Naive B cell (primary cell): ENCODE data around the gene ADGRG3. TPM values are rescaled to one million over a fixed set of nuclear protein-coding genes. Genes with fewer than 3 reads are reported as not detected.
A peak's percentile ranks its signal among the peaks of the same experiment; 100 is the strongest.

Experiments used
- ATAC-seq, 2 donors: fragments of 150-1000 bp; cut with Tn5 transposase; 2 replicates each; pipeline ENCODE4 v1.10.0; 2021; ENCODE audit warnings: low read depth in 2 of 2, mild to moderate bottlenecking in 2 of 2, moderate library complexity in 2 of 2
- DNase-seq: peaks from one replicate; pipeline ENCODE4 v3.0.0; 2022
- H3K27ac Mint-ChIP-seq, 6 donors: one replicate each; pipeline ENCODE4 v1.8.0; 2020 to 2022; ENCODE audit warnings: mild to moderate bottlenecking in 6 of 6, mixed read lengths in 6 of 6, moderate library complexity in 5 of 6, inconsistent platforms in 2 of 6
- H3K27me3 Mint-ChIP-seq, 3 donors: one replicate each; pipeline ENCODE4 v1.8.0; 2021 to 2022; ENCODE audit warnings: mixed read lengths in 3 of 3, mild to moderate bottlenecking in 1 of 3
- H3K36me3 Mint-ChIP-seq, 2 donors: one replicate each; pipeline ENCODE4 v1.8.0; 2020 to 2022; ENCODE audit warnings: mixed read lengths in 2 of 2, inconsistent platforms in 1 of 2, mild to moderate bottlenecking in 1 of 2
- H3K4me1 Mint-ChIP-seq, 3 donors: one replicate each; pipeline ENCODE4 v1.8.0; 2020 to 2022; ENCODE audit warnings: mixed read lengths in 3 of 3, inconsistent platforms in 1 of 3, mild to moderate bottlenecking in 1 of 3, moderate library complexity in 1 of 3
- H3K4me3 Mint-ChIP-seq, 8 donors: one replicate each; pipeline ENCODE4 v1.8.0; 2020 to 2022; ENCODE audit warnings: mild to moderate bottlenecking in 8 of 8, mixed read lengths in 8 of 8, moderate library complexity in 8 of 8, inconsistent platforms in 2 of 8
- H3K9me3 Mint-ChIP-seq, 7 donors: one replicate each; pipeline ENCODE4 v1.8.0; 2020 to 2022; ENCODE audit warnings: mixed read lengths in 7 of 7, mild to moderate bottlenecking in 5 of 7, inconsistent platforms in 2 of 7, moderate library complexity in 1 of 7
- polyA plus RNA-seq, 6 donors: library from polyadenylated mRNA; unstranded; fragments of 300-500 nt; fragmentation: Illumina TruSeq; gene quantifications; one replicate each; pipeline ENCODE4 v1.2.3, GENCODE V29; 2021; ENCODE audit warnings: low read depth in 6 of 6

Gene ADGRG3
- polyA plus RNA-seq, 6 donors from 2014 or later, result 0.11 to 0.55 TPM; not detected in 4

DNA sequence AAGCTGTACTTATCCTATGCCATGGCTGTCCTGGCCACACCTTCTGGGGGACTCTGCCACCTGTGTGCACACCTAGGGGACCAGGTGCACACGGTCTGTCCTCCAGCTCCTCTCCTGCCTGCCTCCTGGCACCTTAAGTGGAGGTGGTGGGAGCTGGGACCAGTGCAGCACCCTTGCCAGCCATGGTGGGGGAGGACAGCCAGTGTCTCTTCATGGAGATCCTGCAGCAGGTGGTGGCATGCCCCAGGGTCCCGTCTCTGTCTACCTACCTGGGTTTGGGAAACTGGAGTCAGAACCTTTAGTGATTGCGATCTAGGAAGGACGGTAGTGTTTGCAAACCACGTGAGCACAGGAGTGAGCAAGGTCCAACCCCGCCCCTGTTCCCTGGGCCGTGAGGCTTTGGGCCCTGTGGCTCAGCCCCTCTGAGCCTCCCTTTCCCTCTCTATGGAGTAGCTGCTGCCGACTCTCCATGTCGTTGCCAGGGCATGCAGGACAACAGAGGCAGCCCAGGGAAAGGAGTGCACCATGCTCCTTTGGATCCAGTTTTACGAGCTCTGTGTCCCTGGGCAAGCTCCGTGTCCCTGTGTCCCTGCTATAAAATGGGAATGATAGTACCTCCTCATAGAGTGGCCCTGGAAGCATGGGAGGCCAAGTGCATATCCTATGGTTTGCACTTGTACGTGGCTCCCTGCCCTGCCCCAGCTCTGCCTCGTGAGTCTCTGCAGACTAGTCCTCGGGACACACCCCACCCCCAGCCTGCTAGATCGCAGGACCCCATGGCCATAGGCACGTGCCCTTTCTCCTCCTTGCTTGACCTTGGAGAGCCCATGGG, 32.6 kb upstream of the ADGRG3 start:
- Mint-ChIP-seq H3K27ac (no peak overlapping the region), H3K36me3 (no peaks in the 10 kb centered on the region), H3K27me3 (peaks cover 10 to 50% (median 33%) of the 10 kb centered on the region in 3 donors), H3K9me3 (no peaks in the 10 kb centered on the region), H3K4me1 (peaks cover 0 to 6% (median 3%) of the 10 kb centered on the region in 3 donors), H3K4me3 (no peak overlapping the region)
- DNase-seq, result no peak
- ATAC-seq, result no peak

DNA sequence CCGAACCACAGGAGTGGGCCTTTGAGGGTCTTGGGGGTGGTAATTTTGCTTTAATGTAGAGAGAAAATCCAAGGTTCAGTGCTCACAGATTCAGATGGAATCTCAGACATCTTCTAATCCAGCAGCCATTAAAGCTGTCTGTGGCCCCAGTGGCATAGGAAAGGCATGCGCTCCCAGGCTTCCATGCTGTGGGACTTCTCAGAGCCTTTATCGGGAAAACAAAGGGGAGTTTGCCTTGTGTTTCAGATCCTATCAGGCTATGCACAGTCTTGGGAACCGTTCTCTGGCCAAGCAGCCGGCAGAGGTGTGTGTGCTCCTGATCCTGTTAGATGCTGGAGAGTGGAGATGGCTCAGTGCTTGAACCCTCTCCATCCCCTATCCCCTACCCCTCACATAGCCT, 31.9 kb upstream of the ADGRG3 start:
- H3K4me3 Mint-ChIP-seq, result no peak overlapping the region
- DNase-seq (no peak), ATAC-seq (no peak)
- H3K27me3 Mint-ChIP-seq, result peaks cover 10 to 43% (median 26%) of the 10 kb centered on the region in 3 donors
- H3K36me3 Mint-ChIP-seq, result no peaks in the 10 kb centered on the region
- H3K4me1 Mint-ChIP-seq, result peaks cover 0 to under 1% (median 0%) of the 10 kb centered on the region in 3 donors
- no peak overlapping the region for H3K27ac Mint-ChIP-seq
- no peaks in the 10 kb centered on the region for H3K9me3 Mint-ChIP-seq

DNA sequence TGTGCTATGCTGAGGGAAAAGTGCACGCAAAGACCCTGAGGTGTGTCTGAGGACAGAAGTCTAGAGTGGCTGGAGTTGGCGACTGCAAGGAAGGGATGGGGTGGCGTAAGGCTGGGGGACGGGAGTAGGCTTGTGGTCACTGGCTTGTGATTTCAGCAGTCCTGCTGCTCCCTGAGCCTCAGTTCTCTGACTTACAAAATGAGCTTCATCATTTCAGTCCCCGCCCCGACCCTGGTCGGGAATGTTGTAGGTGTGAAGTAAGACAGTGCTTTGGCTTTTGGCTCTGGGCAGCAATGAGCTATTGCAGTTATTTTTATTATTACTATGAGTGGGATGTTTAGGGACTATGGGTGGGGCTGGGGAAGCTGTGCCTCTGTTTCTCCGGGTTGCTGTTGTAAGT, 31.1 kb upstream of the ADGRG3 start:
- Mint-ChIP-seq H3K4me1 (no peaks in the 10 kb centered on the region), H3K27ac (no peak overlapping the region)

DNA sequence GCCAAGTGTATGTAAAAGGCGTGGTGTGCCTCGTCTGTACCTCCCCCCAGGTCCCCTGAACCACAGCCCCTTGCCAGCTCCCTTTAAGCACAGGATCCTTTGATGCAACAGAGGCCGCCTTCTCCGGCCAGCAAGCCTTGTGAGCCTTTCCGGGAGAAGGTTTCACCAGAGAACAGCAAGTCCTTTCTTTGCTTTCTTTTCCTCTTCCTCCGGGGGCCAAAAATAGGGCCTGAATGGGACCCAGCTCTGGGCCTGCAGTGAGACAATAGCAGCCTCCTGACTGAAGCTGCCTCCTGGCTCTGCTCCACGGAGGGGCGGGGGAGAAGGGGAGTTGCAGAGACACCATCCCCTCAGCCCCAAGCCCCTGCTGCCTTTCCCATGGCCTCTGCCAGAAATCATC, 30.7 kb upstream of the ADGRG3 start:
- H3K27me3 Mint-ChIP-seq, result peaks cover 6 to 41% (median 23%) of the 10 kb centered on the region in 3 donors
- DNase-seq (no peak), ATAC-seq (no peak)
- no peaks in the 10 kb centered on the region for H3K4me1 Mint-ChIP-seq
- H3K36me3 Mint-ChIP-seq, result no peaks in the 10 kb centered on the region
- no peaks in the 10 kb centered on the region for H3K9me3 Mint-ChIP-seq
- no peak overlapping the region for H3K4me3 Mint-ChIP-seq
- no peak overlapping the region for H3K27ac Mint-ChIP-seq

More for the DNA sequence above, 31.1 kb upstream of the ADGRG3 start:
- Mint-ChIP-seq H3K36me3 (no peaks in the 10 kb centered on the region), H3K4me3 (no peak overlapping the region), H3K27me3 (peaks cover 10 to 41% (median 23%) of the 10 kb centered on the region in 3 donors), H3K9me3 (no peaks in the 10 kb centered on the region)
- DNase-seq (no peak), ATAC-seq (no peak)

DNA sequence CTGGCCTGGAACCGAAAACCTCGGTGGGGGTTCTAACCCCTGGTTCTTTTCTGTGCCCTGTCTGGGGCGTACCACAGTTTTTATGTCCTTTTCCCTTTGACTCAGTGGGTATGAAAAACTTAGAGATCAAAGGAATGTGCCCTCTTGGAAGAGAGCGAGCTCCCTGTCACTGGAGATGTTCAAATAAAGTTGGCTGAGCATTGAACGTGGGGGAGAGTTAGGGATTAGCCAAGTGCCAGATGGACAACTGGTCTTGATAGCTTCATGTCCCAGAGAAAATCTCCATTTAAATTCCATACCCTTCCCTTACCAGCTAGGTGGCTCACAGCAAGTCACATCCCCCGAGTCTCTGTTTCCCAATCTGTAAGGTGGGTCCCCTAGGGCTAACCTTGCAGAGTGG, 30.1 kb upstream of the ADGRG3 start:
- Mint-ChIP-seq H3K27me3 (peaks cover 6 to 41% (median 23%) of the 10 kb centered on the region in 3 donors), H3K27ac (no peak overlapping the region), H3K4me3 (no peak overlapping the region), H3K36me3 (no peaks in the 10 kb centered on the region), H3K4me1 (no peaks in the 10 kb centered on the region), H3K9me3 (no peaks in the 10 kb centered on the region)
- ATAC-seq (no peak), DNase-seq (no peak)

DNA sequence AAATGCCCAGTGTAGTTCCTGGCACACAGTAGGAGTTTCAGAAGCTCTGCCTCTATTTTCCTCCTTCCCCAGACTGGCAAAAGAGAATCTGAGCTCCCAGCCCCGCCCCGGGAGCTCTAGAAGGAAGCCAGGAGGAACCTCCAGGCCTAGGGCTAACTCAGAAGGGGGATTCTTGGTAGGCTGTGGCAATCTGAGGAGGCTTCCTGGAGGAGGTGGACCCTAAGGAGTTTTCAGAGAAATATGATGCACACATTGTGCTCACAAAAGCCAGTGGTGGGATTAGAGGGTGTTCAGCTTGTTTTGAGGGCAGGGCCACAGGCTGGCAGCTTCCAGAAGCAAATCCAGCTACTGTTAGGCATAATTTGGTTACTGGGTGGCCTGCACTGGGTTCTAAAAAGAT, 29.7 kb upstream of the ADGRG3 start:
- DNase-seq (no peak), ATAC-seq (no peak)
- Mint-ChIP-seq H3K27ac (no peak overlapping the region), H3K4me3 (no peak overlapping the region), H3K36me3 (no peaks in the 10 kb centered on the region), H3K9me3 (no peaks in the 10 kb centered on the region), H3K4me1 (no peaks in the 10 kb centered on the region), H3K27me3 (peaks cover 6 to 41% (median 23%) of the 10 kb centered on the region in 3 donors)

DNA sequence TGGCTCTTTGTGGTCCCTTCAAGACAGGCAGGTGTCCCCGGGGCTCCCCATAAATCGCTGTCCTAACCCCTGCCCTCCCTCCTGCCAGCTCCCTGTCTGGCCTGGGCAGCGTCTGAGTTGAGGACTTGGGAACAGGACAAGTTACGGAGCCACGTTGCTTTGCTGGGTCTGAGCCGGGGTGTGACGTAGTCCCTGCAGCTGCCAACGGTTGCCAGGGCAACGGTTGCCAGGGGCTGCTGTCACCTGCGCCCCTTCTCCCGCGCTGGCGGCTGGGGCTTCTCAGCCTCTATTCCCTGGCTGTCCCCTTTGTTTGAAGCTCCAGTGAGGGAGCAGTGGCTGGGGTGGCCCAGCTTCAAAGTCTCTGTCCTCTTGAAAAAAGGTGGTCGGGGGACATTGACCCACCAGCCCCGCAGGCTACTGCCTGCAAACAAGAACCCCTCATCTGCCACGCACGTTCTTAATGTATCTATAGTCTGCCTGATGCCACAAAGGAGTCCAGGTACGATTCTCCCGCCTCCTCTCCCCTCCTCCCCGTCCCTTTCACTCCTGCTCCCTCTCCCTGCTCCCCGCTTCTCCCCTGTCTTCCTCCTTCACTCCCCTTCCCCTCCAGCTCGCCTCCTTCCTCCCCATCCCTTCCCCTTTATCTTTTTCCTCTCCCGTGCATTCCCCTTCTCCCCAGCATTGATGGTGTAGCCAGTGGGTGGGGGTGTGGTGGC, 28.8 kb upstream of the ADGRG3 start:
- H3K4me3 Mint-ChIP-seq, result peak overlapping the region in 1 of 8 donors; percentile 61
- no peaks in the 10 kb centered on the region for H3K4me1 Mint-ChIP-seq
- ATAC-seq (peak; percentile 72 to 73), DNase-seq (peak; percentile 18)
- H3K9me3 Mint-ChIP-seq, result no peaks in the 10 kb centered on the region
- no peaks in the 10 kb centered on the region for H3K36me3 Mint-ChIP-seq
- H3K27ac Mint-ChIP-seq, result peak overlapping the region in 4 of 6 donors; percentile 10 to 87 (median 20)
- peaks cover 6 to 41% (median 23%) of the 10 kb centered on the region in 3 donors for H3K27me3 Mint-ChIP-seq

DNA sequence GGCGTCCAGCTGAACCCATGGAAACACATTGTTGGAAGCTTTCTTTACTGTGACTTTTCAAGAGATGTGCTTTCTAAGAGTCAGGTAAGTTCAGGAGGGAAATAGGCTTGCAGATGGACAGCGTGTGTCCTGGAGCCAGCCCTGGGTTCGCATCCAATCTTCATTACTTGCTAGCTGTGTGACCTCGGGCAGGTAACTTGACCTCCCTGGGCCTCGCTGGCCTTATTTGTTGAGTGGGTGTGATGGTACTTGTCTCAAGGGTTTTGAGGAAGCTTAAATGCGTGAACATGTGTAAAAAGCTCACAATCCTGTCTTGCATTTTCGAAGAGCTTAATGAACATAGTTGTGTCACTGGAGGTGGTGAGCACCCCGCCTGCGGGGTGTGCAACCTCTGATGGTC, 27.9 kb upstream of the ADGRG3 start:
- Mint-ChIP-seq H3K27me3 (peaks cover 6 to 39% (median 23%) of the 10 kb centered on the region in 3 donors), H3K4me1 (no peaks in the 10 kb centered on the region), H3K9me3 (no peaks in the 10 kb centered on the region), H3K4me3 (no peak overlapping the region), H3K36me3 (no peaks in the 10 kb centered on the region), H3K27ac (peak overlapping the region in 3 of 6 donors; percentile 5 to 54 (median 10))
- DNase-seq (no peak), ATAC-seq (no peak)

DNA sequence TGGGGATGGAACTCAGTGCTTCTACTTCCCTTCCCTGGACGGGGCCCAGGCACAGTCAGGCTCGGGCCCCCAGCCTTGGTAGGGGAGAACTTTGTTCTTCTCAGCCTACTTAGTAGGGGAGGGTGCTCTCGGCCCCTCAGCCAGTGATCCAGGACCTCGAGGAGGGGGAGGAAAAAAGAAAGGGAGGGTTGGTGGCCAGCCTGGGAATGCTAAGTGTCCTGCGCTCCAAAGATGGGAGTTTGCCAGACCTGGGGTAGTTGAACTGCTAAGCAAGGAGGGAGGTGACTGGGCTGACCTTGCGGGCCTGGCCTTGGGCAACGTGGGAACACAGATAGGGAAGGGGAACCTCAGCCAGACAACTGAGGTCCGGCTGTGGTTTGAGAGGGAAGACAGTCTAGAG, 27.5 kb upstream of the ADGRG3 start:
- H3K27me3 Mint-ChIP-seq, result peaks cover 6 to 34% (median 23%) of the 10 kb centered on the region in 3 donors
- ATAC-seq (no peak), DNase-seq (no peak)
- H3K9me3 Mint-ChIP-seq, result no peaks in the 10 kb centered on the region
- H3K27ac Mint-ChIP-seq, result peak overlapping the region in 1 of 6 donors; percentile 85
- H3K36me3 Mint-ChIP-seq, result no peaks in the 10 kb centered on the region
- H3K4me3 Mint-ChIP-seq, result no peak overlapping the region
- peaks cover 0 to 2% (median 2%) of the 10 kb centered on the region in 3 donors for H3K4me1 Mint-ChIP-seq

DNA sequence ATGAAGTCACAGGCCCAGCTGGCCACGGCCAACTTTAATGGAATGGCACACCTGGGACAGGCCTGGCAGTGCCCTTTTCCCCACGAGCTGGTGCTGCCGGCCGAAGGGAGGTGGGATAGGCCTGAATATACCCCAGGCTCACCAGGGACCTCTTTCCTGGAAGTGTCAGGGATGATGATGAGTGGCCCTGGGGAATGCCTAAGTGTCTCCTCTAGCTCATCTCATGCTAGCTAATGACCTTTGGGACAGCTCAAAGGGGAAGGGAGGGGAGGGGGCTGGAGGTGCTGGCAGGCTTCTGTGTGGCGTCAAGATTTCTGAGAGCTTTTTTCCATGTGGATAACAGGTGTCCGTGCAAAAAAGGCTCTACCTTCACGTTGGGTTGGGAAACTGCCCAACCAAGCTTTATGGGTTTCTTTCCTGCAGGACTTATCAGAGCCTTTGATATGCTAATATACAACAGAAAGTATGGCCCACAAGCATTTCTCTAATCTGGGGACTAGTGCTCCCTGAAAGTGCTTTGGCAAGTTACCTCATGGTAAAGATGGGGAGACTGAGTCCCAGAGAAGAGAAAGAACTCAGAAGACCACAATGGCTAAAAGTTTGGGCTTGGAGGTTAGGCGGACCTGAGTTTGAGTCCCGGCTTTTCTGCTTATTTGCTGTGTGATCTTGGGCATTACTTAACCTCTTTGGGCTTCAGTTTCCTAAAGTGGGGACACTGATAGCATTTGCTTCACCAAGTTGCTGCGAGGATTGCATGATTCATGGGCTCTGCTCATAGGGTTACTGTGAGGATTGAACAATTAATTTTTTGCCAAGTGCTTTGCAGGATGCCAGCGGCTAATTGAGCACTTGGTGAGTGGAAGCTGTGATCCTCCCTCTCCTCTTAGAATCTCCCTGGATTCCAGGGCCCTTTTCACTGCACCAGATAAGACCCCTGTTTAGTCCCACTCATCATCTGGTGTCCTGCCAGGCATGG, 25.7 kb upstream of the ADGRG3 start:
- ATAC-seq (no peak), DNase-seq (no peak)
- H3K9me3 Mint-ChIP-seq, result no peaks in the 10 kb centered on the region
- H3K36me3 Mint-ChIP-seq, result no peaks in the 10 kb centered on the region
- peaks cover 11 to 13% (median 13%) of the 10 kb centered on the region in 3 donors for H3K4me1 Mint-ChIP-seq
- no peak overlapping the region for H3K27ac Mint-ChIP-seq
- peaks cover 0 to 17% (median 10%) of the 10 kb centered on the region in 3 donors for H3K27me3 Mint-ChIP-seq
- no peak overlapping the region for H3K4me3 Mint-ChIP-seq

DNA sequence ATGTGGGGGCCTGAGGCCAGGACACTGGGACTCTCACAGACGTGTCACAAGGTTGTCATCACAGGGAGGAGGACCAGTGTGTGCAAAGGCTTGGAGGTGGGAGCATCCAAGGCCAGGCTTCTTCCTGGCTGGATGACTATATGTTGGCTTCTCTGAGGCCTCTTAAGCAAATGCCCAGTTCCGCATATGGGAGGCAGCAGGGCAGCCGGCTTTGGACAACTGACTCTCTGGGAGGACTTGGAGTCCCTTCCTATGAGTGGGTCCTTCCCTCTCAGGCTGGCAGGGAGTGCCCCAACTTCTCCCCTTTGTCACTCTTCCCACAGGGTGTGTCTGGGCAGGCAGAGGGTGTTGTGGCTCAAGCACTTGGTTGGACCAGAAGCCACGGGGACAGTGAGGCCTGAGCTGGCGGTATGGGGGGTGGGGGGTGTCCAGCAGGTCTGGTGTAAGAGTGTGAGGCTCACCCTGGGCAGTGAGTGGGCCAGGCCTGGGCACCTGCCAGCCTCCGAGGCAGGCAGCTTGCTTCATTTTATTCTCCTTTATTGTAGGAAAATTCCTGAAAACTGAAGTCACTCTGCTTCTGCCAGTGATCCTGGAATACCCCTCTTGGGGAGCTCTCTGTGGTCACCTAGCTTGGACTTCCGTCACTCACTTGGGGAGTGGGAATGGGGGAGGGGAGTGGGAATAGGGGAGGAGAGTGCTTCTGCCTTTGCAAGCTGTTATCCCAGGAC, 24.8 kb upstream of the ADGRG3 start:
- H3K4me1 Mint-ChIP-seq, result peaks cover 19 to 22% (median 21%) of the 10 kb centered on the region in 3 donors
- peaks cover 0 to 9% (median 2%) of the 10 kb centered on the region in 3 donors for H3K27me3 Mint-ChIP-seq
- no peak overlapping the region for H3K4me3 Mint-ChIP-seq
- no peaks in the 10 kb centered on the region for H3K9me3 Mint-ChIP-seq
- H3K27ac Mint-ChIP-seq, result peak overlapping the region in 1 of 6 donors; percentile 33
- H3K36me3 Mint-ChIP-seq, result no peaks in the 10 kb centered on the region
- no peak for DNase-seq
- ATAC-seq, result no peak

DNA sequence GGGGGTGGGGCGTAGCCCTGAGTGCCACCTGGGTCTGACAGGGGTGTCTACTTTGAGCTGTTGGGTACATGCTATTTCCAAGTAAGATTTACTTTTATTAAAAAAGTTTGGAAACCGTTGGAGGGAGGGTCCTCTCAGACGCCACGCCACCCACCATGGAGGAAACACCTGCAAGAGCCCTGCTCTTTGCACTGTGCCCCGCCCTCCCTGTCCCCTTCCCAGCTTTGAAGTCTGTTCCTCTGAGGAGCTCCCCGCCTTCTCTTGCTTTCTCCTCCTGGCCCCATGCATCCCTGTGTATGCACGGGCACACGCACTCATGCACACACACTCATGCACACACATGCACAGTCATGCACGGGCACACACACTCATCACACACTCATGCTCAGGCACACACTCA, 24.2 kb upstream of the ADGRG3 start:
- Mint-ChIP-seq H3K27ac (no peak overlapping the region), H3K4me1 (peaks cover 25 to 27% (median 25%) of the 10 kb centered on the region in 3 donors), H3K27me3 (peaks cover 0 to 5% (median 0%) of the 10 kb centered on the region in 3 donors), H3K9me3 (no peaks in the 10 kb centered on the region), H3K36me3 (no peaks in the 10 kb centered on the region), H3K4me3 (no peak overlapping the region)
- ATAC-seq (no peak), DNase-seq (no peak)
